Gastrocnemius medialis (tissue), 4 donors: ENCODE results near the gene TH.

Experiments used
- POLR2A ChIP-seq, 2 donors: fragments of 450-650 bp; IDR thresholded peaks; one replicate each; pipeline ENCODE4 v1.6.1; 2017; ENCODE audit warnings: antibody characterized with exemption in 2 of 2, mild to moderate bottlenecking in 2 of 2, moderate library complexity in 2 of 2
- TF ChIP-seq, protein P1 (sequence below), 5 experiments: fragments of 450-650 bp in 3 of 5; fragments of 200-600 bp in 2 of 5; sonication (generic) in 2 of 5; IDR thresholded peaks in 4 of 5; conservative IDR thresholded peaks in 1 of 5; 1 replicate in 4 of 5; 2 replicates in 1 of 5; pipeline ENCODE4 v1.5.1; 2016 to 2019; ENCODE audit warnings: antibody characterized with exemption in 5 of 5, mild to moderate bottlenecking in 3 of 5, moderate library complexity in 3 of 5

GRCh38 chr11:2159536-2160413 is 11.8 kb downstream of the TH start:
- TF ChIP-seq, protein P1, sequence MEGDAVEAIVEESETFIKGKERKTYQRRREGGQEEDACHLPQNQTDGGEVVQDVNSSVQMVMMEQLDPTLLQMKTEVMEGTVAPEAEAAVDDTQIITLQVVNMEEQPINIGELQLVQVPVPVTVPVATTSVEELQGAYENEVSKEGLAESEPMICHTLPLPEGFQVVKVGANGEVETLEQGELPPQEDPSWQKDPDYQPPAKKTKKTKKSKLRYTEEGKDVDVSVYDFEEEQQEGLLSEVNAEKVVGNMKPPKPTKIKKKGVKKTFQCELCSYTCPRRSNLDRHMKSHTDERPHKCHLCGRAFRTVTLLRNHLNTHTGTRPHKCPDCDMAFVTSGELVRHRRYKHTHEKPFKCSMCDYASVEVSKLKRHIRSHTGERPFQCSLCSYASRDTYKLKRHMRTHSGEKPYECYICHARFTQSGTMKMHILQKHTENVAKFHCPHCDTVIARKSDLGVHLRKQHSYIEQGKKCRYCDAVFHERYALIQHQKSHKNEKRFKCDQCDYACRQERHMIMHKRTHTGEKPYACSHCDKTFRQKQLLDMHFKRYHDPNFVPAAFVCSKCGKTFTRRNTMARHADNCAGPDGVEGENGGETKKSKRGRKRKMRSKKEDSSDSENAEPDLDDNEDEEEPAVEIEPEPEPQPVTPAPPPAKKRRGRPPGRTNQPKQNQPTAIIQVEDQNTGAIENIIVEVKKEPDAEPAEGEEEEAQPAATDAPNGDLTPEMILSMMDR (IDR thresholded peaks at IDR 0.05 in 4 of 5, conservative IDR thresholded peaks at IDR 0.05 in 1 of 5) = no peak
- no peak for TF ChIP-seq POLR2A (IDR thresholded peaks at IDR 0.05)
